ENCODE results near the gene PTPN18. TPM values are rescaled to one million over a fixed set of nuclear protein-coding genes. Genes with fewer than 3 reads are reported as not detected.

The PTPN18 gene
- polyA plus RNA-seq, 4 donors, result 58.6 to 105 (median 66.5) TPM

GRCh38 chr2:130387071-130387400 is 31.2 kb downstream of the PTPN18 start:
- DNase-seq (no peak), FAIRE-seq (no peak)
- Histone ChIP-seq H3K4me1 (ENCODE audit: control insufficient read depth in 3 of 3, insufficient read depth in 2 of 3, low read depth in 1 of 3, low read length in 2 of 3) (peaks cover 0 to 9% (median 1%) of the 10 kb centered on the region in 3 donors), H3K36me3 (ENCODE audit: control insufficient read depth in 3 of 3, insufficient read depth in 2 of 3, low read depth in 1 of 3, low read length in 3 of 3) (no peaks in the 10 kb centered on the region), H3K9me3 (ENCODE audit: control insufficient read depth in 2 of 2, insufficient read depth in 1 of 2, low read depth in 1 of 2, low read length in 1 of 2) (no peaks in the 10 kb centered on the region), H3K4me3 (ENCODE audit: low read depth in 1 of 3, low read length in 3 of 3) (no peak overlapping the region), H3K27me3 (ENCODE audit: control insufficient read depth in 3 of 3, insufficient read depth in 3 of 3, low read length in 3 of 3) (no peaks in the 10 kb centered on the region), H3K27ac (ENCODE audit: low read depth in 1 of 3, low read length in 2 of 3) (no peak overlapping the region)
- 59 to 71% (median 69%) methylated on average over 4 of the region's 4 CpGs for WGBS, 3 donors

GRCh38 chr2:130387804-130388203 is 31.9 kb downstream of the PTPN18 start:
- Histone ChIP-seq H3K4me1 (ENCODE audit: control insufficient read depth in 3 of 3, insufficient read depth in 2 of 3, low read depth in 1 of 3, low read length in 2 of 3) (peaks cover 0 to 13% (median 1%) of the 10 kb centered on the region in 3 donors), H3K27me3 (ENCODE audit: control insufficient read depth in 3 of 3, insufficient read depth in 3 of 3, low read length in 3 of 3) (no peaks in the 10 kb centered on the region), H3K4me3 (ENCODE audit: low read depth in 1 of 3, low read length in 3 of 3) (no peak overlapping the region), H3K9me3 (ENCODE audit: control insufficient read depth in 2 of 2, insufficient read depth in 1 of 2, low read depth in 1 of 2, low read length in 1 of 2) (no peaks in the 10 kb centered on the region), H3K36me3 (ENCODE audit: control insufficient read depth in 3 of 3, insufficient read depth in 2 of 3, low read depth in 1 of 3, low read length in 3 of 3) (no peaks in the 10 kb centered on the region), H3K27ac (ENCODE audit: low read depth in 1 of 3, low read length in 2 of 3) (no peak overlapping the region)
- 71 to 94% (median 89%) methylated on average over 4 of the region's 4 CpGs for WGBS, 3 donors
- DNase-seq (no peak), FAIRE-seq (no peak)

- Histone ChIP-seq H3K27ac (ENCODE audit: low read depth in 1 of 3, low read length in 2 of 3) (no peak overlapping the region), H3K4me1 (ENCODE audit: control insufficient read depth in 3 of 3, insufficient read depth in 2 of 3, low read depth in 1 of 3, low read length in 2 of 3) (peaks cover 0 to 13% (median 1%) of the 10 kb centered on the region in 3 donors), H3K27me3 (ENCODE audit: control insufficient read depth in 3 of 3, insufficient read depth in 3 of 3, low read length in 3 of 3) (no peaks in the 10 kb centered on the region), H3K9me3 (ENCODE audit: control insufficient read depth in 2 of 2, insufficient read depth in 1 of 2, low read depth in 1 of 2, low read length in 1 of 2) (no peaks in the 10 kb centered on the region), H3K4me3 (ENCODE audit: low read depth in 1 of 3, low read length in 3 of 3) (no peak overlapping the region), H3K36me3 (ENCODE audit: control insufficient read depth in 3 of 3, insufficient read depth in 2 of 3, low read depth in 1 of 3, low read length in 3 of 3) (no peaks in the 10 kb centered on the region)
- 80 to 89% (median 85%) methylated on average over 8 of the region's 8 CpGs for WGBS, 3 donors
- DNase-seq (no peak), FAIRE-seq (no peak)
Observed at GRCh38 chr2:130388221-130388907, 32.5 kb downstream of the PTPN18 start.

- H3K27ac ChIP-seq (ENCODE audit: low read depth in 1 of 3, low read length in 2 of 3), result no peak overlapping the region
- H3K27me3 ChIP-seq (ENCODE audit: control insufficient read depth in 3 of 3, insufficient read depth in 3 of 3, low read length in 3 of 3), result no peaks in the 10 kb centered on the region
- H3K4me3 ChIP-seq (ENCODE audit: low read depth in 1 of 3, low read length in 3 of 3), result no peak overlapping the region
- peaks cover 0 to 13% (median 1%) of the 10 kb centered on the region in 3 donors for H3K4me1 ChIP-seq (ENCODE audit: control insufficient read depth in 3 of 3, insufficient read depth in 2 of 3, low read depth in 1 of 3, low read length in 2 of 3)
- FAIRE-seq (no peak), DNase-seq (no peak)
- no peaks in the 10 kb centered on the region for H3K36me3 ChIP-seq (ENCODE audit: control insufficient read depth in 3 of 3, insufficient read depth in 2 of 3, low read depth in 1 of 3, low read length in 3 of 3)
- 86 to 91% (median 89%) methylated on average over 6 of the region's 6 CpGs for WGBS, 3 donors
- H3K9me3 ChIP-seq (ENCODE audit: control insufficient read depth in 2 of 2, insufficient read depth in 1 of 2, low read depth in 1 of 2, low read length in 1 of 2), result no peaks in the 10 kb centered on the region
Observed at GRCh38 chr2:130389358-130389757, 33.5 kb downstream of the PTPN18 start.

GRCh38 chr2:130389783-130390182 is 33.9 kb downstream of the PTPN18 start:
- no peaks in the 10 kb centered on the region for H3K9me3 ChIP-seq (ENCODE audit: control insufficient read depth in 2 of 2, insufficient read depth in 1 of 2, low read depth in 1 of 2, low read length in 1 of 2)
- FAIRE-seq, result no peak
- DNase-seq, result no peak
- H3K27me3 ChIP-seq (ENCODE audit: control insufficient read depth in 3 of 3, insufficient read depth in 3 of 3, low read length in 3 of 3), result no peaks in the 10 kb centered on the region
- H3K36me3 ChIP-seq (ENCODE audit: control insufficient read depth in 3 of 3, insufficient read depth in 2 of 3, low read depth in 1 of 3, low read length in 3 of 3), result no peaks in the 10 kb centered on the region
- 92 to 96% (median 92%) methylated on average over 3 of the region's 3 CpGs for WGBS, 3 donors
- peaks cover 0 to 13% (median 1%) of the 10 kb centered on the region in 3 donors for H3K4me1 ChIP-seq (ENCODE audit: control insufficient read depth in 3 of 3, insufficient read depth in 2 of 3, low read depth in 1 of 3, low read length in 2 of 3)
- no peak overlapping the region for H3K27ac ChIP-seq (ENCODE audit: low read depth in 1 of 3, low read length in 2 of 3)
- H3K4me3 ChIP-seq (ENCODE audit: low read depth in 1 of 3, low read length in 3 of 3), result no peak overlapping the region

- FAIRE-seq (no peak), DNase-seq (peak; percentile 36 to 57)
- no peaks in the 10 kb centered on the region for H3K9me3 ChIP-seq (ENCODE audit: control insufficient read depth in 2 of 2, insufficient read depth in 1 of 2, low read depth in 1 of 2, low read length in 1 of 2)
- no peaks in the 10 kb centered on the region for H3K27me3 ChIP-seq (ENCODE audit: control insufficient read depth in 3 of 3, insufficient read depth in 3 of 3, low read length in 3 of 3)
- peak overlapping the region in 2 of 3 donors; percentile 63 to 80 for H3K4me3 ChIP-seq (ENCODE audit: low read depth in 1 of 3, low read length in 3 of 3)
- H3K36me3 ChIP-seq (ENCODE audit: control insufficient read depth in 3 of 3, insufficient read depth in 2 of 3, low read depth in 1 of 3, low read length in 3 of 3), result no peaks in the 10 kb centered on the region
- H3K4me1 ChIP-seq (ENCODE audit: control insufficient read depth in 3 of 3, insufficient read depth in 2 of 3, low read depth in 1 of 3, low read length in 2 of 3), result peaks cover 0 to 13% (median 1%) of the 10 kb centered on the region in 3 donors
- WGBS, 3 donors, result 28 to 43% (median 33%) methylated on average over 16 of the region's 16 CpGs
- H3K27ac ChIP-seq (ENCODE audit: low read depth in 1 of 3, low read length in 2 of 3), result peak overlapping the region; percentile 78 to 95 (median 87)
Observed at GRCh38 chr2:130390460-130391057, 34.7 kb downstream of the PTPN18 start.

- DNase-seq (peak; percentile 84 to 91), FAIRE-seq (no peak)
- Histone ChIP-seq H3K4me1 (ENCODE audit: control insufficient read depth in 3 of 3, insufficient read depth in 2 of 3, low read depth in 1 of 3, low read length in 2 of 3) (peaks cover 0 to 13% (median 1%) of the 10 kb centered on the region in 3 donors), H3K4me3 (ENCODE audit: low read depth in 1 of 3, low read length in 3 of 3) (peak overlapping the region; percentile 48 to 80 (median 63)), H3K27me3 (ENCODE audit: control insufficient read depth in 3 of 3, insufficient read depth in 3 of 3, low read length in 3 of 3) (no peaks in the 10 kb centered on the region), H3K9me3 (ENCODE audit: control insufficient read depth in 2 of 2, insufficient read depth in 1 of 2, low read depth in 1 of 2, low read length in 1 of 2) (no peaks in the 10 kb centered on the region), H3K27ac (ENCODE audit: low read depth in 1 of 3, low read length in 2 of 3) (peak overlapping the region; percentile 78 to 95 (median 87)), H3K36me3 (ENCODE audit: control insufficient read depth in 3 of 3, insufficient read depth in 2 of 3, low read depth in 1 of 3, low read length in 3 of 3) (no peaks in the 10 kb centered on the region)
- WGBS, 3 donors, result 1 to 3% (median 3%) methylated on average over 58 to 59 of the region's 59 CpGs
Observed at GRCh38 chr2:130391058-130391871, 35.4 kb downstream of the PTPN18 start.

- WGBS, 3 donors, result 24 to 31% (median 29%) methylated on average over 17 of the region's 17 CpGs
- Histone ChIP-seq H3K27ac (ENCODE audit: low read depth in 1 of 3, low read length in 2 of 3) (peak overlapping the region; percentile 78 to 95 (median 87)), H3K27me3 (ENCODE audit: control insufficient read depth in 3 of 3, insufficient read depth in 3 of 3, low read length in 3 of 3) (no peaks in the 10 kb centered on the region), H3K4me1 (ENCODE audit: control insufficient read depth in 3 of 3, insufficient read depth in 2 of 3, low read depth in 1 of 3, low read length in 2 of 3) (peaks cover 0 to 13% (median 1%) of the 10 kb centered on the region in 3 donors), H3K4me3 (ENCODE audit: low read depth in 1 of 3, low read length in 3 of 3) (peak overlapping the region in 2 of 3 donors; percentile 63 to 80), H3K36me3 (ENCODE audit: control insufficient read depth in 3 of 3, insufficient read depth in 2 of 3, low read depth in 1 of 3, low read length in 3 of 3) (no peaks in the 10 kb centered on the region), H3K9me3 (ENCODE audit: control insufficient read depth in 2 of 2, insufficient read depth in 1 of 2, low read depth in 1 of 2, low read length in 1 of 2) (no peaks in the 10 kb centered on the region)
- DNase-seq (no peak), FAIRE-seq (no peak)
Observed at GRCh38 chr2:130391872-130392670, 36.2 kb downstream of the PTPN18 start.
